ENCODE results near the gene DOK7.

Gene DOK7

GRCh38 chr4:3478446-3479357 lies 15.6 kb downstream of the DOK7 start:
- no peaks in the 10 kb centered on the region for H3K9me3 ChIP-seq
- H4K20me1 ChIP-seq, result peaks cover under 1% of the 10 kb centered on the region; the same call in 1 of the 2 replicates

DNA sequence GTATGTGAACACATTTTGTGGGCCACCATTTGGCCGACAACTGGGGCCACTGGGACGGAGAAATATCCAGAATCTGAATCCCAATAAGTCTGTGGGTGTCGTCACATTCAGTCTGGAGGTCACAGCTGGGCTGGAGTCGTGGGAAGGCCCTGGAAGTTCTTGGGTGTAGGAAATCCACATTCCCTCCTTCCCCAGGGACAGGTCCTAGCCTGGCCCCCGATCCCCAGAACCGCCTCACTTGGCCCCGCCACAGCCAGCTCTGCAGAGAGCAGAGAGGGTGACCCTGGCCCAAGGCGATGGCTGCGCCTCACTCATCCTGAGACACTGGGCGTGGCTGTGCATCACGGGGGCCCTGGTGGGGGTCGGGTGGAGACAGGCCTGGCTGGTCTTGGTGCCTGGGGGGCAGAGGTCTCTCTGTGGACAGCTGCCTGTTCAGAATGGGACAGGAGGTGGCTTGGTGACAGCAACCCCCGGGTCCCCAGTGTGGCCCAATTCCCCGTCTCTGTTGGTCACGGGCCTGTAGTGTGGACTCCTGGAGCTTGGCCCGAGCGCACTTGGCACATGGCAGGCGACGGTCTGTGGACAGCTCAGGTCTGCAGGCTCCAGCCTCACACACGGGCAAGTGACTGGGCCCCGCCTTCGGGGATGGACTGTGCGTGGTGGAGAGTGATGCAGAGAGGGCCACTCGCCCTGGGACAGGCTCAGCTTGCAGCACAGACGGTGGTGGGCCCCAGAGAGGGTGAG lies 16.4 kb downstream of the DOK7 start:
- H3K4me3 ChIP-seq, result no peak overlapping the region
- H3K9ac ChIP-seq, result no peak overlapping the region
- H3K9me3 ChIP-seq, result no peaks in the 10 kb centered on the region
- no peak for TF ChIP-seq Cebpa-rat (IDR thresholded peaks at IDR 0.05)
- peaks cover 68% of the 10 kb centered on the region for H3K4me1 ChIP-seq
- no peak overlapping the region for H3K27ac ChIP-seq
- H3K27me3 ChIP-seq, result peaks cover 42% of the 10 kb centered on the region
- peaks cover 9% of the 10 kb centered on the region for H4K20me1 ChIP-seq
- peak overlapping the region; percentile 78; the same call in 1 of the 2 replicates for H3K4me2 ChIP-seq
- no peaks in the 10 kb centered on the region for H3K36me3 ChIP-seq

More at GRCh38 chr4:3478446-3479357, 15.6 kb downstream of the DOK7 start:
- Histone ChIP-seq H3K9ac (no peak overlapping the region; the same call in 1 of the 2 replicates), H3K27me3 (peaks cover 34% of the 10 kb centered on the region), H3K4me1 (peaks cover 60% of the 10 kb centered on the region), H3K27ac (no peak overlapping the region), H3K4me2 (peak overlapping the region; percentile 74; the same call in 1 of the 2 replicates), H3K36me3 (no peaks in the 10 kb centered on the region), H3K4me3 (no peak overlapping the region)
- TF ChIP-seq Cebpa-rat (IDR thresholded peaks at IDR 0.05), result no peak

- no peak overlapping the region for H3K27ac ChIP-seq
- H3K9ac ChIP-seq, result no peak overlapping the region
- no peaks in the 10 kb centered on the region for H3K9me3 ChIP-seq
- peaks cover 20% of the 10 kb centered on the region for H4K20me1 ChIP-seq
- no peak for TF ChIP-seq Cebpa-rat (IDR thresholded peaks at IDR 0.05)
- peaks cover 53% of the 10 kb centered on the region for H3K27me3 ChIP-seq
- H3K36me3 ChIP-seq, result no peaks in the 10 kb centered on the region
- peaks cover 79% of the 10 kb centered on the region for H3K4me1 ChIP-seq
- H3K4me3 ChIP-seq, result no peak overlapping the region
- H3K4me2 ChIP-seq, result peak overlapping the region; percentile 78
Measured at GRCh38 chr4:3480528-3481112, 17.5 kb downstream of the DOK7 start.

DNA sequence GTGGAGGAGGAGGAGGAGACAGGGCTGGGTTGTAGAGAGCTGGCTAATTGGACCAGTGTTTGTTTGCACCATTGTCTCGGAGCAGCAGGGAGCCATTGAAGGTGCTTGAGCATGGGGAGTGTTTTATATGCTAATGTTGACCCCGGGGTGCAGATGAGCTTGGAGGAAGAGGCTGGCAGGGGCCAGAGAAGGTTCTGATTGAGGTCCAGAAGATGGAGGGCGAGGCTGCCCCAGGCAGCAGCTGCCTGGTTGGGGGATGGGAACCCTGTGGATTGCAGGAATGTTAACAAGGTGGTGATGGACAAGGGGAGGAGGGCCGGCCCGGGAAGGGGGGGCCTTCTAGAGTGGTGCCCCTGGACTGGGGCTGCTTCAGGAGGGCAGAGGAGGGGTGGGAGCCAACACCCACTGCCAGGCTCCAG lies 18.0 kb downstream of the DOK7 start:
- Histone ChIP-seq H3K4me1 (peaks cover 84% of the 10 kb centered on the region), H3K4me3 (no peak overlapping the region), H3K4me2 (peak overlapping the region; percentile 78), H3K36me3 (no peaks in the 10 kb centered on the region), H4K20me1 (peaks cover 25% of the 10 kb centered on the region), H3K27me3 (peaks cover 58% of the 10 kb centered on the region), H3K27ac (no peak overlapping the region), H3K9ac (no peak overlapping the region), H3K9me3 (no peaks in the 10 kb centered on the region)
- no peak for TF ChIP-seq Cebpa-rat (IDR thresholded peaks at IDR 0.05)

DNA sequence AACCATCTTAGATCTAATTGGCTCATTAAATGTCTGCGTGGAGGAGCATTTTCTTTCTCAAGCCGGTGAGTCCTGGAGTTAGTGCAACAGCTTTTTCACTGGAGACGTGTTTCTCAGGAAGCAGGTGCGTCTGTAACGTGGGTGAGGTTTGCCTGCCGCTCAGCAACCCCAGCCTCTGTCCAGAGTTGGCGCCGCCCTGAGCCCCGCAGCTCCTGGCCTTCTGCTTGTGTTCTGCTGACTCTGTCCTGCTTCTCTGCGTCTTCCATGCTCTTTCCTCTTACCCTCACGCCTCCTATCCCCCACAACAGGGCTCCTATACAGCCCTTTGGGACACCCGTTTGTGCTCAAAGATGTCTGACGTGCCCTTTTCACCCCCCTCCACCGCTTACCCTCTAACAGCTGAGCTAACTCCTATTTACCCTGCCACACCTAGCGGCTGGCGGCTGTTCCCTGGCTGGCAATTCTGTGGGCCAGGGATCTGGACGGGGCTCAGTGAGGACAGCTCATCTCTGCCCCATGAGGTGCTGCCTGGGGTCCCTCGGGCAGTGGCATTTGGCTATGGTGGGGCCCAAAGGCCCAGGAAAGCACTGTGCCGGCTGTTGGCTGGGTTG lies 18.8 kb downstream of the DOK7 start:
- Histone ChIP-seq H4K20me1 (peaks cover 33% of the 10 kb centered on the region), H3K4me3 (no peak overlapping the region), H3K9me3 (no peaks in the 10 kb centered on the region), H3K27ac (no peak overlapping the region), H3K4me1 (peaks cover 86% of the 10 kb centered on the region), H3K27me3 (peaks cover 59% of the 10 kb centered on the region), H3K36me3 (no peaks in the 10 kb centered on the region), H3K9ac (no peak overlapping the region), H3K4me2 (peak overlapping the region; percentile 78)
- TF ChIP-seq Cebpa-rat (IDR thresholded peaks at IDR 0.05), result no peak

- H3K4me3 ChIP-seq, result no peak overlapping the region
- H3K9me3 ChIP-seq, result no peaks in the 10 kb centered on the region
- H3K27ac ChIP-seq, result no peak overlapping the region
- H3K4me1 ChIP-seq, result peaks cover 86% of the 10 kb centered on the region
- peaks cover 57% of the 10 kb centered on the region for H3K27me3 ChIP-seq
- no peak overlapping the region for H3K9ac ChIP-seq
- no peak for TF ChIP-seq Cebpa-rat (IDR thresholded peaks at IDR 0.05)
- peaks cover 41% of the 10 kb centered on the region for H4K20me1 ChIP-seq
- peak overlapping the region; percentile 78; the same call in 1 of the 2 replicates for H3K4me2 ChIP-seq
- no peaks in the 10 kb centered on the region for H3K36me3 ChIP-seq
Measured at GRCh38 chr4:3482707-3483106, 19.6 kb downstream of the DOK7 start.

DNA sequence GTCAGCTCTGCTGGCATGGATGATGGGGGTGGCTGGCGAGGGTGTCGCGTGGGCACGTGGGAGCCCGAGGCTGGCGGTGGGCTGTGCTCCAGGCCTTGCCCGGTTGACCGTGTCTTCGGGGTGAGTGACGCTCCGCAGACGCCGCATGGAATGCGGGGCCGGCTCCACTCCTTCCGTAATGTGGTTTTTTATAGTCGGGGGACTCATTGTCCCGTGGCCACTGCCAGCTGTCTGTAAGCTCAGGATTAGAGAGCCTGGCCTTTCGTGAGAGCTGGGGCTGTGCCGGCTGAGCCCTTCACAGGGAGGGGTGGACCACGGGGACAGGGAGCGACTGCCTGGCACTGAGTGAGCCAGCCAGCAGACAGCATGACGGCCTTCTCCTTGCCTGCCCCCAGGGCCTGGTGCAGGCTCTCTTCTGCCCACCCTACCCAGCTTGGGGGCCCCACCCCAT lies 20.4 kb downstream of the DOK7 start:
- H3K4me1 ChIP-seq, result peaks cover 84% of the 10 kb centered on the region
- H3K36me3 ChIP-seq, result no peaks in the 10 kb centered on the region
- no peak for TF ChIP-seq Cebpa-rat (IDR thresholded peaks at IDR 0.05)
- H3K27me3 ChIP-seq, result peaks cover 56% of the 10 kb centered on the region
- peaks cover 49% of the 10 kb centered on the region for H4K20me1 ChIP-seq
- no peak overlapping the region for H3K27ac ChIP-seq
- no peak overlapping the region for H3K4me3 ChIP-seq
- H3K4me2 ChIP-seq, result peak overlapping the region; percentile 99
- no peaks in the 10 kb centered on the region for H3K9me3 ChIP-seq
- H3K9ac ChIP-seq, result no peak overlapping the region

GRCh38 chr4:3484057-3484973 lies 21.2 kb downstream of the DOK7 start:
- peaks cover 57% of the 10 kb centered on the region for H4K20me1 ChIP-seq
- peaks cover 90% of the 10 kb centered on the region for H3K4me1 ChIP-seq
- H3K9ac ChIP-seq, result 0 out of 2 replicates have a peak overlapping the region, but pooled peaks have one; percentile 15
- no peak for TF ChIP-seq Cebpa-rat (IDR thresholded peaks at IDR 0.05)
- H3K27ac ChIP-seq, result peak overlapping the region; percentile 22; the same call in 1 of the 2 replicates
- H3K27me3 ChIP-seq, result peaks cover 54% of the 10 kb centered on the region
- H3K36me3 ChIP-seq, result no peaks in the 10 kb centered on the region
- H3K9me3 ChIP-seq, result no peaks in the 10 kb centered on the region
- H3K4me3 ChIP-seq, result peak overlapping the region; percentile 56
- peak overlapping the region; percentile 99 for H3K4me2 ChIP-seq

Measured in BLaER1 (cell line).